SK-N-SH (cell line): ENCODE results near the gene SMCO4. TPM values are rescaled to one million over a fixed set of nuclear protein-coding genes. Genes with fewer than 3 reads are reported as not detected.
A peak's percentile ranks its signal among the peaks of the same experiment; 100 is the strongest.

Source experiments
- CTCF ChIA-PET: fragments of 300-600, 350-600 bp; formaldehyde crosslinking; extraction: SDS; loops from one replicate; lab custom pipeline; 2021; lab: Yijun Ruan, JAX
- POLR2A ChIA-PET: fragments of 350-600 bp; sonication (Branson Sonifier 250); formaldehyde crosslinking; extraction: SDS; loops from one replicate; lab custom pipeline; 2020; ENCODE audit warnings: antibody characterized with exemption, inconsistent platforms; lab: Yijun Ruan, JAX
- DNase-seq: peaks from one replicate; pipeline ENCODE4 v3.0.0; 2012
- H2AFZ ChIP-seq: fragments of 200-600 bp; sonication (generic); 2 replicates; pipeline ENCODE4 v1.8.1; 2016; ENCODE audit warnings: antibody characterized with exemption, mild to moderate bottlenecking, low read depth
- H3F3A ChIP-seq: fragments of 200-600 bp; sonication (generic); replicated peaks from 2 replicates; pipeline ENCODE3; 2016; ENCODE audit warnings: antibody characterized with exemption, mild to moderate bottlenecking; ENCODE audit not compliant: insufficient read depth
- H3K27ac ChIP-seq, 2 experiments: fragments of 200-500 bp in 1 of 2; fragments of 200-600 bp in 1 of 2; sonication (Bioruptor generic) in 1 of 2; sonication (generic), shearing (Covaris generic) in 1 of 2; 2 replicates each; pipeline versions ENCODE4 v1.5.1 to v1.6.1; 2014 to 2016; ENCODE audit warnings: low read depth in 2 of 2, inconsistent platforms in 1 of 2, low read length in 1 of 2, mild to moderate bottlenecking in 1 of 2, mixed read lengths in 1 of 2
- H3K27me3 ChIP-seq: fragments of 200-600 bp; sonication (generic), shearing (Covaris generic); 2 replicates; pipeline ENCODE4 v1.6.1; 2016; ENCODE audit warnings: mixed run types; ENCODE audit not compliant: insufficient read depth
- H3K36me3 ChIP-seq, 2 experiments: fragments of 200-500 bp in 1 of 2; fragments of 200-600 bp in 1 of 2; sonication (Bioruptor generic) in 1 of 2; sonication (generic) in 1 of 2; replicated peaks in 1 of 2; 2 replicates each; pipeline versions ENCODE3 to v1.5.1; 2014 to 2016; ENCODE audit warnings: low read length in 1 of 2, mild to moderate bottlenecking in 1 of 2; ENCODE audit not compliant: insufficient read depth in 2 of 2, control insufficient read depth in 1 of 2
- H3K4me1 ChIP-seq, 2 experiments: fragments of 200-500 bp in 1 of 2; fragments of 200-600 bp in 1 of 2; sonication (Bioruptor generic) in 1 of 2; sonication (generic), shearing (Covaris generic) in 1 of 2; 2 replicates each; pipeline versions ENCODE4 v1.5.1 to v1.6.1; 2014 to 2016; ENCODE audit warnings: low read depth in 1 of 2, low read length in 1 of 2, mixed run types in 1 of 2; ENCODE audit not compliant: insufficient read depth in 2 of 2, control insufficient read depth in 1 of 2
- H3K4me2 ChIP-seq: fragments of 200-600 bp; sonication (generic), shearing (Covaris generic); 2 replicates; pipeline ENCODE4 v1.6.1; 2017; ENCODE audit warnings: mixed run types
- H3K4me3 ChIP-seq, 2 experiments: fragments of 200-500 bp in 1 of 2; fragments of 200-600 bp in 1 of 2; sonication (Bioruptor generic) in 1 of 2; sonication (generic), shearing (Covaris generic) in 1 of 2; 2 replicates each; pipeline versions ENCODE4 v1.5.1 to v1.8.1; 2014 to 2016; ENCODE audit warnings: low read depth in 2 of 2, inconsistent platforms in 1 of 2, low read length in 1 of 2, mild to moderate bottlenecking in 1 of 2, mixed read lengths in 1 of 2, moderate library complexity in 1 of 2
- H3K79me2 ChIP-seq: fragments of 200-600 bp; sonication (generic); 2 replicates; pipeline ENCODE4 v1.8.1; 2017; ENCODE audit warnings: mild to moderate bottlenecking; ENCODE audit not compliant: insufficient read depth
- H3K9ac ChIP-seq: fragments of 200-600 bp; sonication (generic); 2 replicates; pipeline ENCODE4 v1.6.1; 2017; ENCODE audit warnings: mixed run types
- H3K9me2 ChIP-seq: fragments of 200-600 bp; sonication (generic); 2 replicates; pipeline ENCODE4 v1.6.1; 2017; ENCODE audit warnings: mixed run types
- H3K9me3 ChIP-seq: fragments of 200-600 bp; sonication (generic); 2 replicates; pipeline ENCODE4 v1.6.1; 2017; ENCODE audit warnings: mixed run types, mild to moderate bottlenecking, moderate library complexity
- H4K20me1 ChIP-seq: fragments of 200-600 bp; sonication (generic); 2 replicates; pipeline ENCODE4 v1.6.1; 2017; ENCODE audit warnings: mild to moderate bottlenecking, mixed run types; ENCODE audit not compliant: insufficient read depth
- CHD2 ChIP-seq: fragments of 150-350 bp; IDR thresholded peaks from 2 replicates; pipeline ENCODE4 v1.6.1; 2018; ENCODE audit warnings: low read length; ENCODE audit not compliant: partially characterized antibody
- EP300 ChIP-seq, 2 experiments: IDR thresholded peaks; 2 replicates each; pipeline versions ENCODE4 v1.4.0 to v1.6.1; 2012; ENCODE audit warnings: borderline replicate concordance in 1 of 2, low read depth in 1 of 2, low read length in 1 of 2
- FOXM1 ChIP-seq: IDR thresholded peaks from 2 replicates; pipeline ENCODE4 v1.4.0; 2012; ENCODE audit warnings: low read depth, mild to moderate bottlenecking
- GABPA ChIP-seq: IDR thresholded peaks from 2 replicates; pipeline ENCODE4 v1.4.0; 2012; ENCODE audit warnings: low read depth, mild to moderate bottlenecking
- IRF3 ChIP-seq: fragments of 150-350 bp; IDR thresholded peaks from 2 replicates; pipeline ENCODE4 v1.6.1; 2016; ENCODE audit warnings: mild to moderate bottlenecking, low read depth, low read length
- MXI1 ChIP-seq: IDR thresholded peaks from 2 replicates; pipeline ENCODE4 v1.6.1; 2012; ENCODE audit warnings: mild to moderate bottlenecking, low read depth, low read length, improper control_type of control experiment
- RAD21 ChIP-seq: IDR thresholded peaks from 2 replicates; pipeline ENCODE4 v1.6.1; 2012; ENCODE audit warnings: mild to moderate bottlenecking, low read length
- SIN3A ChIP-seq: IDR thresholded peaks from 2 replicates; pipeline ENCODE4 v1.6.1; 2012; ENCODE audit warnings: low read depth, mild to moderate bottlenecking, low read length, moderate library complexity, borderline replicate concordance
- SMC3 ChIP-seq: IDR thresholded peaks from 2 replicates; pipeline ENCODE4 v1.6.1; 2012; ENCODE audit warnings: low read depth, low read length, improper control_type of control experiment
- YY1 ChIP-seq: IDR thresholded peaks from 2 replicates; pipeline ENCODE4 v1.4.0; 2012; ENCODE audit warnings: low read depth, mild to moderate bottlenecking
- WGBS: methylation state at CpG from one replicate; pipeline ENCODE4 v1.1.6; 2017; ENCODE audit warnings: low lambda C conversion rate; 5-methylcytosine and 5-hydroxymethylcytosine counted together
- polyA plus RNA-seq, 3 experiments: library from polyadenylated mRNA; depleted of rRNA; stranded (reverse); fragments of >200 nt; gene quantifications; 2 replicates each; pipeline ENCODE4 v1.2.3, GENCODE V29; 2012
- TF ChIP-seq, protein P1 (sequence below): IDR thresholded peaks from 2 replicates; pipeline ENCODE4 v1.4.0; 2012; ENCODE audit warnings: low read depth, borderline replicate concordance

Gene SMCO4
- polyA plus RNA-seq, 1 of the 3 experiments (the other 2 are of a cell fraction): 9.0 TPM

- POLR2A ChIA-PET: no interaction called here
- H3K36me3 ChIP-seq: no peaks in the 10 kb centered on the region
- H3F3A ChIP-seq: no peaks in the 10 kb centered on the region
- no peak overlapping the region for H2AFZ ChIP-seq
- TF ChIP-seq GABPA (no peak), EP300 (IDR thresholded peaks at IDR 0.05; ENCODE audit: borderline replicate concordance in 1 of 2, low read depth in 1 of 2, low read length in 1 of 2) (no peak), CHD2 (no peak)
- no peak overlapping the region for H3K4me2 ChIP-seq
- H3K9me3 ChIP-seq: no peaks in the 10 kb centered on the region
- H3K27me3 ChIP-seq: no peaks in the 10 kb centered on the region
- CTCF ChIA-PET: interaction anchor here (1.8 kb wide), 1 partner anchor 9 kb away, joined by 8 read pairs; no protein-coding TSS in a partner anchor
- no peaks in the 10 kb centered on the region for H3K79me2 ChIP-seq
- no peaks in the 10 kb centered on the region; a peak in 1 of 4 replicates for H3K4me1 ChIP-seq
- no peak overlapping the region for H3K4me3 ChIP-seq
- no peak for DNase-seq
- H4K20me1 ChIP-seq: no peaks in the 10 kb centered on the region
- H3K9ac ChIP-seq: no peak overlapping the region
- H3K27ac ChIP-seq: no peak overlapping the region
- no peaks in the 10 kb centered on the region for H3K9me2 ChIP-seq
- WGBS: 33% methylated on average over 1 of the region's 2 CpGs
Measured at GRCh38 chr11:93501856-93502255, 41.3 kb downstream of the SMCO4 start.

DNA sequence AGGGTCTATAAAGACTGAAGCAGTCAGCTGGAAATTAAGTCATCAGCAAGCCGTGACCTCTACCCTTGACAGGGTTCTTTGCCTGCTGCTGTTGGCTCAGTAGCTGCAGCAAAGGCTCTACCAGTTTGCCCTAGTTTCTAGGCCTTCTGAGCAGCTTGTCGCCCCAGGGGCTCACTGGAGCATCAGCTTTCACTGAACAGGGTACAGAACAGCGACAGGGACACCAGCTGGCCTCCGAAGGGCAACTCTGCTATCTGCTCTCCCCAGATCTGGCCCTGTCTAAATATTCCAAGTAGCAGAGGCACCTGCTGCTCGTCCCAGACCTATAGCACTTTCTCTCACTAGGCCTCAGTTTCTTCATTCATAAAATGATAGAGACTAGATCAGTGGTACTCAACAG lies 42.4 kb downstream of the SMCO4 start:
- H3K4me3 ChIP-seq: no peak overlapping the region
- 54% methylated on average over 3 of the region's 5 CpGs for WGBS
- POLR2A ChIA-PET: no interaction called here
- H3K36me3 ChIP-seq: no peaks in the 10 kb centered on the region
- no peaks in the 10 kb centered on the region for H3K9me2 ChIP-seq
- H3K4me1 ChIP-seq: no peaks in the 10 kb centered on the region; a peak in 1 of 4 replicates
- H3K4me2 ChIP-seq: no peak overlapping the region
- no peaks in the 10 kb centered on the region for H3K27me3 ChIP-seq
- DNase-seq: no peak
- no peak overlapping the region for H3K27ac ChIP-seq
- no peaks in the 10 kb centered on the region for H3K9me3 ChIP-seq
- H3K9ac ChIP-seq: no peak overlapping the region
- no peaks in the 10 kb centered on the region for H4K20me1 ChIP-seq
- no peaks in the 10 kb centered on the region for H3K79me2 ChIP-seq
- TF ChIP-seq CHD2: no peak
- no peak for TF ChIP-seq MXI1
- no peak for TF ChIP-seq SMC3
- TF ChIP-seq SIN3A: no peak
- 0 out of 2 replicates have a peak, but pooled peaks have one; percentile 4 for TF ChIP-seq RAD21
- TF ChIP-seq, protein P1, sequence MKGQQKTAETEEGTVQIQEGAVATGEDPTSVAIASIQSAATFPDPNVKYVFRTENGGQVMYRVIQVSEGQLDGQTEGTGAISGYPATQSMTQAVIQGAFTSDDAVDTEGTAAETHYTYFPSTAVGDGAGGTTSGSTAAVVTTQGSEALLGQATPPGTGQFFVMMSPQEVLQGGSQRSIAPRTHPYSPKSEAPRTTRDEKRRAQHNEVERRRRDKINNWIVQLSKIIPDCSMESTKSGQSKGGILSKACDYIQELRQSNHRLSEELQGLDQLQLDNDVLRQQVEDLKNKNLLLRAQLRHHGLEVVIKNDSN: no peak
- TF ChIP-seq IRF3: no peak
- TF ChIP-seq, all 33 proteins: peak for 1
- Histone ChIP-seq H3F3A (no peaks in the 10 kb centered on the region), H2AFZ (no peak overlapping the region)
- CTCF ChIA-PET: interaction anchor here (0.5 to 1.8 kb wide), 3 partner anchors 10 to 265 kb away, joined by 3 to 8 read pairs (median 4); no protein-coding TSS in a partner anchor

DNA sequence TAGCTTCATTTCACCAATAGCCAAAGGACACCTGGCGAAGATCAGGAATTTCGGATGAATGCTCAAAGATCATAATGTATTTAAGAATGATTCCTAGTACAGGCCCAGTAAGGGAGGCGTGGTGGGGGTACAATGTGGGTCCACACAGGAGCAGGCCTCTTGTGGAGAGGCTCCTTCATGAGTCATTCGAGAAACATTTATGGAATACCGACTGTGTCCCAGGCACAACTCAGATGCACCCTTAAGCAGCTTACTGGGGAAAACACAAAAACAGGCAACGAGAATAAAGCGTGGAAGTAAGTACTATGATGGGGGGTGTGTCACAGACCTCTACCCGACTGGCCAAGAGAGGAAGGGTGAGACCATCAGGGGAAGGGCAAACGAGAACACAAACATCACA lies 44.5 kb downstream of the SMCO4 start:
- CTCF ChIA-PET: no interaction called here
- Histone ChIP-seq H3K4me2 (no peak overlapping the region), H3F3A (no peaks in the 10 kb centered on the region), H3K4me1 (no peaks in the 10 kb centered on the region; a peak in 1 of 4 replicates), H3K36me3 (no peaks in the 10 kb centered on the region), H3K79me2 (no peaks in the 10 kb centered on the region), H3K9ac (no peak overlapping the region), H3K27me3 (no peaks in the 10 kb centered on the region), H3K27ac (no peak overlapping the region), H2AFZ (no peak overlapping the region), H3K4me3 (no peak overlapping the region), H4K20me1 (no peaks in the 10 kb centered on the region), H3K9me3 (no peaks in the 10 kb centered on the region), H3K9me2 (no peaks in the 10 kb centered on the region)
- POLR2A ChIA-PET: no interaction called here
- no peak for DNase-seq
- no peak for TF ChIP-seq FOXM1
- TF ChIP-seq YY1: no peak
- WGBS: 75% methylated on average over 9 of the region's 9 CpGs
